Mammary epithelial cell (primary cell): ENCODE results near the gene C2CD3.

Experiments
- CTCF ChIP-seq, 2 donors: IDR thresholded peaks in 1 of 2; conservative IDR thresholded peaks in 1 of 2; 2 replicates each; pipeline ENCODE4 v1.5.1; 2011 to 2012; ENCODE audit warnings: inconsistent platforms in 2 of 2, low read length in 2 of 2, mild to moderate bottlenecking in 2 of 2, control low read depth in 1 of 2, low read depth in 1 of 2; ENCODE audit not compliant: insufficient read depth in 1 of 2; ENCODE audit errors: extremely low read depth in 1 of 2
- EZH2 ChIP-seq: IDR thresholded peaks from 2 replicates; pipeline ENCODE4 v1.6.1; 2012; ENCODE audit warnings: low read length, inconsistent platforms, borderline replicate concordance

- TF ChIP-seq CTCF (conservative IDR thresholded peaks at IDR 0.05 in 1 of 2, IDR thresholded peaks at IDR 0.05 in 1 of 2; ENCODE audit: extremely low read depth in 1 of 2, insufficient read depth in 1 of 2, low read depth in 1 of 2, low read length in 2 of 2) (no peak), EZH2 (no peak)
Measured at GRCh38 chr11:74206746-74207145, 35.9 kb upstream of the C2CD3 start.
